Panc1 (cell line): Measurements from ENCODE around the gene POLR2F.

ENCODE experiments used
- CTCF ChIP-seq: fragments of 450-650 bp; IDR thresholded peaks from 2 replicates; pipeline ENCODE4 v1.5.1; 2017; ENCODE audit warnings: mild to moderate bottlenecking
- POLR2AphosphoS5 ChIP-seq: IDR thresholded peaks from 2 replicates; pipeline ENCODE4 v1.6.1; 2012; ENCODE audit warnings: mild to moderate bottlenecking, low read depth, low read length, moderate library complexity
- SIN3A ChIP-seq: IDR thresholded peaks from 2 replicates; pipeline ENCODE4 v1.6.1; 2012; ENCODE audit warnings: low read depth, mild to moderate bottlenecking, low read length, moderate library complexity, borderline replicate concordance; ENCODE audit not compliant: insufficient read depth
- TCF7L2 ChIP-seq: IDR thresholded peaks from 2 replicates; pipeline ENCODE4 v1.6.1; 2011; ENCODE audit warnings: mild to moderate bottlenecking, low read depth, low read length, inconsistent platforms
- TF ChIP-seq, protein P1 (sequence below), 2 experiments: IDR thresholded peaks; 2 replicates each; pipeline ENCODE4 v1.6.1; 2011 to 2012; ENCODE audit warnings: low read depth in 2 of 2, control low read depth in 1 of 2, low read length in 1 of 2, mild to moderate bottlenecking in 1 of 2, moderate library complexity in 1 of 2; ENCODE audit not compliant: insufficient read depth in 1 of 2

DNA sequence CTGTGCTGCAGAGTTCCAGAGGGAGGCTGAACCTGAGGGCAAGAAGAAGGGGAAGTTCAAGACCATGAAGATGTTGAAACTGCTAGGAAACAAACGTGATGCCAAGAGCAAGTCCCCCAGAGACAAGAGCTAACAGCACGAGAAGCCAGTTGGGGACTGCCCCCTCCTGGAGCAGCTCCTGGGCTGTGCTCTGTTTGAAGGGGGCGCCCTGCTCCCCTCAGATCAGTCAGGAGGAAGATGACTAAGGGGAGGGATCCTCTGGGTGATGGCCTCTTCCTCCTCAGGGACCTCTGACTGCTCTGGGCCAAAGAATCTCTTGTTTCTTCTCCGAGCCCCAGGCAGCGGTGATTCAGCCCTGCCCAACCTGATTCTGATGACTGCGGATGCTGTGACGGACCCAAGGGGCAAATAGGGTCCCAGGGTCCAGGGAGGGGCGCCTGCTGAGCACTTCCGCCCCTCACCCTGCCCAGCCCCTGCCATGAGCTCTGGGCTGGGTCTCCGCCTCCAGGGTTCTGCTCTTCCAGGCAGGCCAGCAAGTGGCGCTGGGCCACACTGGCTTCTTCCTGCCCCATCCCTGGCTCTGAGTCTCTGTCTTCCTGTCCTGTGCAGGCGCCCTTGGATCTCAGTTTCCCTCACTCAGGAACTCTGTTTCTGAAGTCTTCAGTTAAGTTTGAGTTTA, 12.7 kb upstream of the POLR2F start:
- TF ChIP-seq CTCF = no peak
- TF ChIP-seq, protein P1, sequence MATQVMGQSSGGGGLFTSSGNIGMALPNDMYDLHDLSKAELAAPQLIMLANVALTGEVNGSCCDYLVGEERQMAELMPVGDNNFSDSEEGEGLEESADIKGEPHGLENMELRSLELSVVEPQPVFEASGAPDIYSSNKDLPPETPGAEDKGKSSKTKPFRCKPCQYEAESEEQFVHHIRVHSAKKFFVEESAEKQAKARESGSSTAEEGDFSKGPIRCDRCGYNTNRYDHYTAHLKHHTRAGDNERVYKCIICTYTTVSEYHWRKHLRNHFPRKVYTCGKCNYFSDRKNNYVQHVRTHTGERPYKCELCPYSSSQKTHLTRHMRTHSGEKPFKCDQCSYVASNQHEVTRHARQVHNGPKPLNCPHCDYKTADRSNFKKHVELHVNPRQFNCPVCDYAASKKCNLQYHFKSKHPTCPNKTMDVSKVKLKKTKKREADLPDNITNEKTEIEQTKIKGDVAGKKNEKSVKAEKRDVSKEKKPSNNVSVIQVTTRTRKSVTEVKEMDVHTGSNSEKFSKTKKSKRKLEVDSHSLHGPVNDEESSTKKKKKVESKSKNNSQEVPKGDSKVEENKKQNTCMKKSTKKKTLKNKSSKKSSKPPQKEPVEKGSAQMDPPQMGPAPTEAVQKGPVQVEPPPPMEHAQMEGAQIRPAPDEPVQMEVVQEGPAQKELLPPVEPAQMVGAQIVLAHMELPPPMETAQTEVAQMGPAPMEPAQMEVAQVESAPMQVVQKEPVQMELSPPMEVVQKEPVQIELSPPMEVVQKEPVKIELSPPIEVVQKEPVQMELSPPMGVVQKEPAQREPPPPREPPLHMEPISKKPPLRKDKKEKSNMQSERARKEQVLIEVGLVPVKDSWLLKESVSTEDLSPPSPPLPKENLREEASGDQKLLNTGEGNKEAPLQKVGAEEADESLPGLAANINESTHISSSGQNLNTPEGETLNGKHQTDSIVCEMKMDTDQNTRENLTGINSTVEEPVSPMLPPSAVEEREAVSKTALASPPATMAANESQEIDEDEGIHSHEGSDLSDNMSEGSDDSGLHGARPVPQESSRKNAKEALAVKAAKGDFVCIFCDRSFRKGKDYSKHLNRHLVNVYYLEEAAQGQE (IDR thresholded peaks at IDR 0.05; ENCODE audit: insufficient read depth in 1 of 2, low read depth in 2 of 2, low read length in 1 of 2) = no peak
- no peak for TF ChIP-seq POLR2AphosphoS5
- TF ChIP-seq SIN3A = no peak
- TF ChIP-seq TCF7L2 = no peak
